GM19438 (cell line): ENCODE results near the gene HLX.

Experiments
- ATAC-seq: cut with Tn5 transposase; IDR thresholded peaks from one replicate; pipeline ENCODE4 v1.9.1; 2021; ENCODE audit warnings: low read depth; ENCODE audit not compliant: unreplicated experiment

The HLX gene

GRCh38 chr1:220895412-220895946, 16.2 kb downstream of the HLX start:
- no peak for ATAC-seq

- ATAC-seq: no peak
These were observed 16.8 kb downstream of the HLX start for GRCh38 chr1:220896092-220896491.

GRCh38 chr1:220900842-220901241, 21.6 kb downstream of the HLX start:
- no peak for ATAC-seq

GRCh38 chr1:220901881-220902280, 22.6 kb downstream of the HLX start:
- ATAC-seq: no peak

DNA sequence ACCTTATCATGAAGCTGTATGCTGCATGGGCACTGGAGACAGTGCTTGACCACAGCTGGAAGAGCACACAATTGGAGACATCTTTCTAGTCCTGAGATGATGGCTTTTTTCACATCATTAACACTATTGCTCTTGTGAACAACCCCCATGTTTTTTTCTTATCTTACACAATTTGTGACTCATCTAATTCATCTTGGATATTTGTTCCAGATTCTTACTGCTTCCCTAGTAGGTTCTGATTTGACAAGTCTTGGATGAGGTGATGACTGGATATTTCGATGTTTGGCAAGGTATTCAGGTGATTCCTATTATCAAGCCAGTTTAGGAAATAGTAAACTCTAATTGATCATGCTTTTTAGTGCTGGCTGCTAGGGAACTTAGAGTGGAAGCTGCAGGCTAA, 23.7 kb downstream of the HLX start:
- no peak for ATAC-seq

DNA sequence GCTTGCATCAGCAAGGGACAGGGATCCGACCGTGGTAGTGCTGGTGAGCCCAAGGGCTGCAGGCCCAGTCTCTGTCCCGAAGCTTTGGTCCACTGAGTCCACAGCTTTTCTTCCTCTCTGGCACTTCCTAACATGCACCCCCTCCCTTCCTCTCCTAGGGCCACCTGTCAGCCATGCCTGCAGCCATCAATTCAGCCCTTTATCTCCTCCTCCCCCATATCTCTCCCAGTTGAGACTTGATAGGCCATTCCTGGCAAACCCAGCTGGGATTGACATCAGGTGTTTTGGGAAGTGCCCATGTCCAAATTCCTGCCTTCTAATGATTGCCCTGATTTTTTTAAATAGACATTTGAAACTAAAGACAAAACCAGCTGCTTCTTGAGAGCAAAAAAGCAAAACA, 25.6 kb downstream of the HLX start:
- ATAC-seq: no peak

GRCh38 chr1:220905650-220906560, 26.7 kb downstream of the HLX start:
- ATAC-seq: no peak

GRCh38 chr1:220906561-220907334, 27.5 kb downstream of the HLX start:
- no peak for ATAC-seq

DNA sequence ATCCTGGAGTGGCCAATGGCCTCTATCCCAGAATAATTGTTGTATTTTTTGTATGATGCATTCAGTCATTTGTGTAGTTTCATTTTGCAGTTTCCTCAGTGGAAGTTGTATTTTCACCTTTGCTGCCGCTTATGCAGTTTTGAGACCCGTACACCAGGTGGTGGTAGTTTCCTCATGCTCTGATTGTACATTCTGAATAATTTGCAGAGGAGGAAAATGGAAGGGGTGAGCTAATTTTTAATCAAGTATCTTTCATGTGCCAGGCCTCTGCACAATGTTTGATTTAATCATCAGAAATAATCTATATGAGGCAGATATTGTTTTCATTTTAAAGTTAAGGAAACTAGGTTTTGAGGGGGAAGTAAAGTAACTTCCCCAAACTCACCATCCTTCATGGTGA, 29.5 kb downstream of the HLX start:
- no peak for ATAC-seq

GRCh38 chr1:220910021-220910420, 30.8 kb downstream of the HLX start:
- ATAC-seq: no peak

- ATAC-seq: no peak
These were observed 35.3 kb downstream of the HLX start for GRCh38 chr1:220914283-220915116.

DNA sequence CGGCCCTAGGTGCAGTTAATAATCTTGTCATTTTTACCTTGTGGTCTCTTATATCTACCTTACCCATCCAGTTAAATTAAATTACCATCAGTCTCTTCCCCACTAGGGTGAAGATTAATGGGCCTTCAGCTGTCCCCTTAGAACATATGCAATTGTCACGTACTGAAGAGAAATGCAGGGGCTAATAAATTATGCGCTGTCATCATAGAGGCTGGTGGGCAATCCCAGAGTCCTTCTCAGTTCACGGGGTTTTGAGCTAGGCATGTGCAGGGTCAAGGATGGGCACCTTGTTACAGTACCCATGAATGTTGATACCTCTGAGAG, 35.8 kb downstream of the HLX start:
- no peak for ATAC-seq

DNA sequence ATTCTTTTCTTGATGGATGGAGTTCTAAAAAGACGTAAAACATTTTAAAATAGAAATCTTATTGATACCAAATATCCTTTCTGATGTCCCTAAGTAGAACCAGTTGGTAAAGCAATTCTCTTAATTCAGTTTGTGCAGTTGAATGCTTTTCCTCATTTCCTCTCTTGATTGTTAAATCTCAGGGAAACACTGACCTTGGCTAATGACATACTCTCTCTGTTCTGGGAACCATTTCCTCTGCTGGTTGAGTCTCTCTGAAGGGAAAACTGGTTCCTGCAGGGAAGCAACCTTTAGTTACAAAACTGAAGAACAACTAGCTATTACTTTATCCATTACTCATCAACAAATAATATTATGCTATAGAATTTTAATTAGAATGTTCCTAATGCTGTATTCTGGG, 36.7 kb downstream of the HLX start:
- ATAC-seq: no peak

- no peak for ATAC-seq
These were observed 37.9 kb downstream of the HLX start for GRCh38 chr1:220917101-220917500.

GRCh38 chr1:220917535-220918209, 38.4 kb downstream of the HLX start:
- ATAC-seq: no peak

DNA sequence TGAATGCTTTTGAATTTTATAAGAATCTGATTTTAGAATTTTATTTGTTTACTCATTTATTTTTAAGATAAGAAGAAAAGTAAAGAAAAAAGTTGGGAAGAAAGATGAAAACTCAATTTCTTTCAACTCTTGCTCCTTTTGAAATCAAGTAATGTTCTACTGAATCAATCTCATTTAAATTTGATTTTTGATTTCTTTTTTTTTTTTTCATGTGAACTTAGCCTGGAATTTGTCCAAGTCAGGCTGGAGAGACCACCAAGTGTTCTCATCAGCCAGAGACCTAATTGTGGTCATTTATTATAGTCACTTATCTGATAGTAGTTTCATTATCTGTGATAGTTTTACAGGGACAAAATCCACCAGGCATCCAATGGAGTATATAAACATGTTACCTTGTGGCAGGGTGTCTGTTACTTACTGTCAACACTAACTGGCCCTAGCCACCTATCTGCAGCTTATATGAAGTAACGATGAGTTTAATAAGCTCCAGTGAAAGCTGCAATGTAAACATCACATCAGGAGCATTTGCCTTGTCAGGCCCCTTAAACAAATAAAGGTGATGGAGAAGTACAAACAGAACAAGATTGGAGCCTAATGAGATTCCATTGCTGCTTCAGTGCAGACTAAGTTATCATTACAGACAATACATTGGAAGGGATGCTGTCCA, 39.2 kb downstream of the HLX start:
- ATAC-seq: no peak

GRCh38 chr1:220920967-220921366, 41.7 kb downstream of the HLX start:
- ATAC-seq: no peak

DNA sequence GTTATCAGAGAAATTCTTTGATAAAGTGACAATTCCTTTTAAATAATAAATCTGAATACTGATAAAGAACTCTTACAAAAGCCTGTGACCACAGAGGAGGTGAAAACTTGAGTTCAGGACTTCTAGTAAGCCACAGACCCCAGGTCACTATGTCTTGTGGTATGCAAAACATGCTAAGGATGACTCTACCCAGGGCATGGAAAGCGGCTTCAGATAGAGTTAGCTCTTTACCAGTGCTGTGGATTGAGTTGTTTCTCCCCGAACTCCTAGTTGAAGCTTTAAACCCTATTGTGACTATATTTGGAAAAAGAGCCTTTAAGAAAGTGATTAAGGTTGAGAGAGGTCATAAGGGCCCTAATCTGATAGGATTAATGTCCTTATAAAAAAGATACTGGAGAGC, 42.3 kb downstream of the HLX start:
- ATAC-seq: no peak

DNA sequence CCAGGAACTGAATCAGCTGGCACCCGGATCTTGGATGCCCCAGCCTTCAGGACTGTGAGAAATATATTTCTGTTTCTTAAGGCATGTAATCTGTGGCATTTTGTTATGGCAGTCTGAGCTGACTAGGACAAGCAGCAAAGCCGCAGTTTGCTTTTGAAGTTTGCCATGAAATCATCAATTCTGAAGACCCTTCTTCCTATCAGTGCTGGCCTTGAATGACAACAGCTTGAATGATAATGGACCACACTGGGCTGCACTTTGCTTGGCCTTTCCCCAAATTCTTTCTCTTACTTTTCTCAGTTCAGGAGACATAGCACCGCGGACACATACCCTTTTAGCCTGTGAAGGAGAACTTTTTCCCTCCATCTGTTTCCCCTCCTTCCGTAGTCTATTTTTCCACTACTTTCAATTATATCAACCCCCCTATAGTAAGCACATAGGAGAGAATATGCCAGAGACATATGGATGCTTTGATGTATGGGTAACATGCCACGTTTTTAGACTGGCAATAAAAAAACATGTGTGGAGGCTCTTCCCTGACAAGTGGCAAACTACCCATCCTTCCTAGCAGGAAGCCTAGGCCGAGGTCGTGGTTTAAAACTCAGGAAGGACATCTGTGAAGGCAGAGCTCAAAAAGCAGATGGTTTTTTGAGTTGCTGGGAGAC, 42.9 kb downstream of the HLX start:
- no peak for ATAC-seq
